Ovary (tissue), 3 donors: ENCODE results near the gene ANKRD42.

Source experiments
- CTCF ChIP-seq, 3 donors: fragments of 450-650 bp in 2 of 3; fragments of 200-600 bp in 1 of 3; IDR thresholded peaks; one replicate each; pipeline versions ENCODE4 v1.5.1 to v1.8.0; 2016 to 2022; ENCODE audit warnings: antibody characterized with exemption in 3 of 3, mild to moderate bottlenecking in 1 of 3
- POLR2A ChIP-seq: fragments of 450-650 bp; IDR thresholded peaks from one replicate; pipeline ENCODE4 v1.6.1; 2017; ENCODE audit warnings: antibody characterized with exemption, mild to moderate bottlenecking, moderate library complexity
- donor health status: DM: no; HTN: no; CAD: no.

GRCh38 chr11:83158357-83158786 is 35.1 kb upstream of the ANKRD42 start:
- TF ChIP-seq POLR2A (no peak), CTCF (IDR thresholded peaks at IDR 0.05) (no peak)
